T-helper 17 cell (primary cell): ENCODE results near the gene PITPNM3. TPM values are rescaled to one million over a fixed set of nuclear protein-coding genes. Genes with fewer than 3 reads are reported as not detected.

ENCODE experiments used
- ATAC-seq: fragments of 150-1000 bp; cut with Tn5 transposase; 2 replicates; pipeline ENCODE4 v1.10.0; 2021; ENCODE audit warnings: mild to moderate bottlenecking, moderate library complexity
- DNase-seq, 3 donors: peaks; one replicate each; pipeline versions ENCODE4 v3.0.0 to v3.0.0-alpha.2; 2020 to 2021
- H3K9me3 ChIP-seq: one replicate; pipeline ENCODE4 v1.7.0; 2013; ENCODE audit warnings: low read length, mild to moderate bottlenecking; ENCODE audit not compliant: control insufficient read depth, poor library complexity, severe bottlenecking
- H3K27ac Mint-ChIP-seq: one replicate; pipeline ENCODE4 v1.8.0; 2022; ENCODE audit warnings: mild to moderate bottlenecking, moderate library complexity, mixed read lengths
- H3K27me3 Mint-ChIP-seq: one replicate; pipeline ENCODE4 v1.8.0; 2022; ENCODE audit warnings: mixed read lengths
- H3K36me3 Mint-ChIP-seq: one replicate; pipeline ENCODE4 v1.8.0; 2022; ENCODE audit warnings: low read depth, mixed read lengths
- H3K4me1 Mint-ChIP-seq: one replicate; pipeline ENCODE4 v1.8.0; 2022; ENCODE audit warnings: mild to moderate bottlenecking, mixed read lengths
- H3K4me3 Mint-ChIP-seq: one replicate; pipeline ENCODE4 v1.8.0; 2022; ENCODE audit warnings: mild to moderate bottlenecking, moderate library complexity, mixed read lengths
- total RNA-seq, 4 donors: library from RNA in 2 of 4; stranded (reverse) in 2 of 4; gene quantifications; one replicate each; pipeline ENCODE4 v1.2.3 and lab custom pipeline; 2022 to 2026

Gene PITPNM3
- total RNA-seq, 2 donors from 2014 or later: 0.31 to 0.52 TPM

DNA sequence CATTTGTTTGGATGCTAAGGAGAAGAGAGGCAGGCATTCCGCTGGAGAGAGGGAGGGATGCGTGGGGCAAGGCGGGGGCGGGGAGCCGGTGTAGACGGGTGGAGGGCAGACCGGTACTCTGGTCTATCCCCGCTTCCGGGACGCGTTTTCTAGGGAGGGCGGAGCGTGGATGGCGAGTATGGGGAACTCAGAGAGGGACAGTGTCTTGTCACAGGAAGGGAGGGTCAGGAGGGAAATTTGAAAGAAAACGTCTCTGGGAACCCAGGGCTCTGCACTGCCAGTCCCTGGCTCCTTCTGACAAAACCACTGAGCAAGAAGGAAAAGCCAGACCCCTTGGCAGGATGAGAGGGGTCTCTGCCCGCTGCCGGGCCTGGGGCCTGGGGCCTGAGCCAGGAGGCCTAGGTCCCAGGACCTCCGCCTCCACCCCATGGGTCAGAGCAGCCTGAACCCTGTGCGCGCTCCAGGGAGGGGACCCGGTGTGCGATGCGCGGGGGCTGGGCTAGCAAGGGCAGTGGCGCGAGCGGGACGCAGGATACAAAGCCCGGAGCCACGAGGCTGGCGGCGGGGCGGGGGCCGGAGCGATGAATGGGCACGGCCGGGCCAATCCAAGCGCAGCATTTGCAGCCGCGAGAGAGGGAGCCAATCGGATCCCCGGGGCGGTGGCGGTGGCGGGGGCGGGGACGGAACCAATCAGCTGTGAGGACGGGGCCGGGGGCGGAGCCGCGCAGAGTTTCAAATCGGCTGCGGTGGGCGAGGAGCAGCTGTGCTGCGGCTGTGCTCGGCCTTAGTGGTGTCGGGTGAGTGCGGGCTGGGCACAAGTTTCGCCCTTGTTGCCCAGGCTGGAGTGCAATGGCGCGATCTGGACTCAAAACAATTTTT, 112.4 kb downstream of the PITPNM3 start, which contains the start of gene PIMREG:
Gene PIMREG, plus strand, starts transcription at position 764 of the 879 bp plus-strand sequence. CDS start 656 bp downstream, outside the sequence.
- Mint-ChIP-seq H3K27me3 (peaks cover 24% of the 10 kb centered on the region), H3K4me3 (peak within 1 kb of the TSS; percentile 97), H3K27ac (peak within 1 kb of the TSS; percentile 60), H3K36me3 (peaks cover 2% of the 10 kb centered on the region), H3K4me1 (peaks cover 11% of the 10 kb centered on the region)
- DNase-seq: peak; percentile 80 to 87 (median 86)
- H3K9me3 ChIP-seq: no peaks in the 10 kb centered on the region
- ATAC-seq: peak; percentile 99

DNA sequence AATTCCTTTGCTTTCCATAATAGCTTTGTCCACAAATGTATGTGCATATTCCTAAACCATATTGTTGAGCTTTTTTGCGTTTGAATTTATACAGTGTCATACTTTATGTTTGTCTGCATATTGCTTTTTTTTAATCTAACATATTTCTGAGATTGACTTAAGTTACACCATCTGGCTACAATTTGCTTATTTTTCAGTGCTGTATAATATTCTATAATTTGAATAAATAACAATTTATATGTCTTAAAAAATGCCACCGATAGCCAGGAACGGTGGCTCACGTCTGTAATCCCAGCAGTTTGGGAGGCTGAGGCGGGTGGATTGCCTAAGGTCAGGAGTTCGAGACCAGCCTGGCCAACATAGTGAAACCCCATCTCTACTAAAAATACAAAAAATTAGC, 113.6 kb downstream of the PITPNM3 start:
- peaks cover 27% of the 10 kb centered on the region for H3K27me3 Mint-ChIP-seq
- H3K27ac Mint-ChIP-seq: peak overlapping the region; percentile 60
- H3K4me3 Mint-ChIP-seq: peak overlapping the region; percentile 97
- DNase-seq: no peak
- H3K9me3 ChIP-seq: no peaks in the 10 kb centered on the region
- no peak for ATAC-seq
- peaks cover 2% of the 10 kb centered on the region for H3K36me3 Mint-ChIP-seq
- peaks cover 11% of the 10 kb centered on the region for H3K4me1 Mint-ChIP-seq

GRCh38 chr17:6439951-6440350, 116.4 kb downstream of the PITPNM3 start:
- no peak overlapping the region for H3K4me3 Mint-ChIP-seq
- ATAC-seq (no peak), DNase-seq (no peak)
- peaks cover 4% of the 10 kb centered on the region for H3K36me3 Mint-ChIP-seq
- peaks cover 47% of the 10 kb centered on the region for H3K27me3 Mint-ChIP-seq
- no peaks in the 10 kb centered on the region for H3K9me3 ChIP-seq
- H3K4me1 Mint-ChIP-seq: peaks cover 13% of the 10 kb centered on the region
- no peak overlapping the region for H3K27ac Mint-ChIP-seq

GRCh38 chr17:6437956-6438355, 118.4 kb downstream of the PITPNM3 start:
- Mint-ChIP-seq H3K27me3 (peaks cover 47% of the 10 kb centered on the region), H3K27ac (no peak overlapping the region), H3K4me1 (peaks cover 2% of the 10 kb centered on the region), H3K4me3 (no peak overlapping the region), H3K36me3 (peaks cover 4% of the 10 kb centered on the region)
- ATAC-seq: no peak
- H3K9me3 ChIP-seq: no peaks in the 10 kb centered on the region
- DNase-seq: no peak

GRCh38 chr17:6437466-6437865, 118.9 kb downstream of the PITPNM3 start:
- peaks cover 47% of the 10 kb centered on the region for H3K27me3 Mint-ChIP-seq

GRCh38 chr17:6435968-6436367, 120.4 kb downstream of the PITPNM3 start:
- peak; percentile 38 to 51 (median 40) for DNase-seq
- Mint-ChIP-seq H3K4me1 (peaks cover 2% of the 10 kb centered on the region), H3K4me3 (peak overlapping the region; percentile 61), H3K36me3 (peaks cover 4% of the 10 kb centered on the region), H3K27me3 (peaks cover 44% of the 10 kb centered on the region), H3K27ac (no peak overlapping the region)
- peak; percentile 98 for ATAC-seq
- H3K9me3 ChIP-seq: no peaks in the 10 kb centered on the region

More at GRCh38 chr17:6437466-6437865, 118.9 kb downstream of the PITPNM3 start:
- DNase-seq: no peak
- H3K9me3 ChIP-seq: no peaks in the 10 kb centered on the region
- Mint-ChIP-seq H3K4me3 (no peak overlapping the region), H3K27ac (no peak overlapping the region), H3K36me3 (peaks cover 4% of the 10 kb centered on the region), H3K4me1 (peaks cover 2% of the 10 kb centered on the region)
- ATAC-seq: no peak

DNA sequence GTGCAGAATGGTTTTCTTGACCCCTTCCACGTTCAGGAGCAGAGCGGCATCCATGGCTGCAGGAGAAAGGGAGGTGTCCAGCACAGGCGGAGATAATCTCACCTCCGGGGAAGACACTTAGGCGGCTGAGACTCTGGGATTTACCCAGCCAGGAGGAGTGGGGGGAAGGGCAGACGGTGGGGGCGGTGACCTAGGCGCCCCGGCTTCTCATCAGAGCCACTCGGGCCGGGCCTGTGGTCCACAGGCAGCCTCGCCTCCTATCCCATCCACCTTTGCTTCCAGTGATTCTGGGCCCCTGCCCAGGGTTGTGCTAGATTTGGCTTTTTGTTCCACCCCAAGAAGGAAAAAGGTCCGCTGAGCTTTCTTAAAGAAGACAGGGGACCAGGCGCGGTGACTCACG, 121.3 kb downstream of the PITPNM3 start, which contains the start of gene AIPL1:
Gene AIPL1, minus strand, starts transcription at position 71 of the 400 bp plus-strand sequence. Its CDS starts 17 bp downstream, at position 54.
- peak within 1 kb of the TSS; percentile 61 for H3K4me3 Mint-ChIP-seq
- H3K4me1 Mint-ChIP-seq: peaks cover 2% of the 10 kb centered on the region
- no peak within 1 kb of the TSS for H3K27ac Mint-ChIP-seq
- peaks cover 34% of the 10 kb centered on the region for H3K27me3 Mint-ChIP-seq
- peaks cover 5% of the 10 kb centered on the region for H3K9me3 ChIP-seq
- DNase-seq (no peak), ATAC-seq (no peak)
- H3K36me3 Mint-ChIP-seq: peaks cover 4% of the 10 kb centered on the region

- no peak for ATAC-seq
- no peaks in the 10 kb centered on the region for H3K36me3 Mint-ChIP-seq
- H3K27ac Mint-ChIP-seq: no peak overlapping the region
- H3K4me1 Mint-ChIP-seq: peaks cover 15% of the 10 kb centered on the region
- peaks cover under 1% of the 10 kb centered on the region for H3K27me3 Mint-ChIP-seq
- no peak for DNase-seq
- H3K4me3 Mint-ChIP-seq: no peak overlapping the region
- H3K9me3 ChIP-seq: peaks cover 5% of the 10 kb centered on the region
These were observed 125.6 kb downstream of the PITPNM3 start for GRCh38 chr17:6430769-6431168.

DNA sequence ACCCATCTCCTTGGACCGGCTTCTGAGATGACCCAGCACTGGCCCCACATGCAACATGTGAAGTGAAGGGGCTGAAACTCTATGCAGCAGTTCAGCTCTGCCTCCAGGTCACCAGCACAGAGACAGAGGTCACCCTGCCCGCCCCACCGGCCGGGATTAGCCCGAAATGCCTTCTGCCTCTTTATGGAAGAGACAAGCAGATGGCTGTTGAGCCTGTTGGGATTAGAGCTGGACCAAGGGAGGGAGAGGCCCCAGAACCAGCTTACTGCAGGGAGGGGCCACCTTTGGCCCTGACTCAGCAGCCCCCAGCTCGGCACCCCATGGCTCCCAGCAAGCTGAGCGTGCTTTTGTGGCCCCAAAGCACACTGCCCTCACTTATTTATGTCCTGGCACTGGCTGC, 127.1 kb downstream of the PITPNM3 start:
- Mint-ChIP-seq H3K4me3 (no peak overlapping the region), H3K27me3 (peaks cover 7% of the 10 kb centered on the region), H3K4me1 (peaks cover 15% of the 10 kb centered on the region), H3K27ac (no peak overlapping the region), H3K36me3 (no peaks in the 10 kb centered on the region)
- no peak for ATAC-seq
- DNase-seq: no peak
- H3K9me3 ChIP-seq: peaks cover 5% of the 10 kb centered on the region

- peaks cover 5% of the 10 kb centered on the region for H3K9me3 ChIP-seq
- H3K4me1 Mint-ChIP-seq: peaks cover 15% of the 10 kb centered on the region
- DNase-seq (no peak), ATAC-seq (no peak)
- no peaks in the 10 kb centered on the region for H3K36me3 Mint-ChIP-seq
- H3K27ac Mint-ChIP-seq: no peak overlapping the region
- peaks cover 15% of the 10 kb centered on the region for H3K27me3 Mint-ChIP-seq
- no peak overlapping the region for H3K4me3 Mint-ChIP-seq
These were observed 128.0 kb downstream of the PITPNM3 start for GRCh38 chr17:6428207-6428965.

GRCh38 chr17:6427279-6427781, 129.0 kb downstream of the PITPNM3 start:
- H3K36me3 Mint-ChIP-seq: no peaks in the 10 kb centered on the region
- peaks cover 23% of the 10 kb centered on the region for H3K27me3 Mint-ChIP-seq
- DNase-seq (peak in 2 of 3 donors; percentile 11 to 14), ATAC-seq (peak; percentile 89)
- peaks cover 5% of the 10 kb centered on the region for H3K9me3 ChIP-seq
- peak overlapping the region; percentile 77 for H3K27ac Mint-ChIP-seq
- peak overlapping the region; percentile 62 for H3K4me3 Mint-ChIP-seq
- H3K4me1 Mint-ChIP-seq: peaks cover 15% of the 10 kb centered on the region

DNA sequence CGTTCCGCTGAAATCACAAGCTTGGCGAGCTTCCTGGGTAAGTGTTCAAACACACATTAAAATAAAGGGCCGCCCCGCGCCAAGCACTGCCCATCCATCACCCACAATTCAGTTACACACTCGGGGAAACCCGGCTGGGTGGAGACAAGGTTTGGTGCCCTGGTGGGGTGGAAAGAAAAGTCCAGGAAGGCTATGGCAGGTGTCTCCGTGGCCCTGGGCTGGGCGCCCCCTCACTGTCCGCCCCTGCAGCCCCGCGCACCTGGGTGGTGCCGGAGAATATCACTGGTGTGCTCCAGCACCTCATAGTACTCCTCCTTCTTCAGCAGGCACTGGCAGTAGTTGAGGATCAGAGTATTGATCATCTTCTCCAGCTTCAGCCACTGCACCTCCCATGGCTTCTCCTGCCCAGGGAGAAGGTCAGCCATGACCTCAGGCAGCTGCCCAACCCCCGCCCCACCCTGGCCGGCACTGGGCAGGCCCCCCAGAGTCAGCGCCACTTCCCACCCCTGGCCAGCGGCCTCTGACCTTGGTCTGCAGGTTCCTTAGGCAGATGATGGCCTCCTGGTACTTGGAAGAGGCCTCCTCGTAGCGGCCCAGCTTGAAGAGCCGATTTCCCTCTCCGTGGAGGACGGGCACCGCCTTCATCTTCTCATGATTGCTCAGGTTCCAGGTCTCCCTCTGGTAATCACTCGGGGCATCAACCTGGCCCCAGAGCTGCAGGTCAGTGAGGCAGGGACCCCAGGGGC, 129.8 kb downstream of the PITPNM3 start:
- Mint-ChIP-seq H3K4me1 (peaks cover 15% of the 10 kb centered on the region), H3K4me3 (no peak overlapping the region), H3K27ac (no peak overlapping the region), H3K36me3 (no peaks in the 10 kb centered on the region), H3K27me3 (peaks cover 25% of the 10 kb centered on the region)
- H3K9me3 ChIP-seq: peaks cover 5% of the 10 kb centered on the region
- ATAC-seq (no peak), DNase-seq (no peak)
